GM19463 (cell line): ENCODE data around the gene KRT71.

ENCODE experiments used
- ATAC-seq: cut with Tn5 transposase; IDR thresholded peaks from one replicate; pipeline ENCODE4 v1.9.1; 2021; ENCODE audit warnings: mild to moderate bottlenecking, moderate library complexity; ENCODE audit not compliant: unreplicated experiment

The KRT71 gene

GRCh38 chr12:52540531-52540930 is 12.4 kb downstream of the KRT71 start:
- no peak for ATAC-seq

GRCh38 chr12:52539821-52540173 is 13.1 kb downstream of the KRT71 start:
- ATAC-seq, result no peak

- ATAC-seq, result no peak
Observed at GRCh38 chr12:52539083-52539820, 13.7 kb downstream of the KRT71 start.

- no peak for ATAC-seq
Observed at GRCh38 chr12:52537101-52537500, 15.8 kb downstream of the KRT71 start.

- no peak for ATAC-seq
Observed at GRCh38 chr12:52535574-52535973, 17.4 kb downstream of the KRT71 start.

- no peak for ATAC-seq
Observed at GRCh38 chr12:52534482-52534881, 18.5 kb downstream of the KRT71 start.

- no peak for ATAC-seq
Observed at GRCh38 chr12:52533686-52534470, 19.1 kb downstream of the KRT71 start.

- ATAC-seq, result no peak
Observed at GRCh38 chr12:52532636-52533035, 20.3 kb downstream of the KRT71 start.

GRCh38 chr12:52531566-52532300 is 21.2 kb downstream of the KRT71 start:
- no peak for ATAC-seq

GRCh38 chr12:52530905-52531304 is 22.0 kb downstream of the KRT71 start:
- no peak for ATAC-seq

GRCh38 chr12:52530366-52530765 is 22.6 kb downstream of the KRT71 start:
- no peak for ATAC-seq

DNA sequence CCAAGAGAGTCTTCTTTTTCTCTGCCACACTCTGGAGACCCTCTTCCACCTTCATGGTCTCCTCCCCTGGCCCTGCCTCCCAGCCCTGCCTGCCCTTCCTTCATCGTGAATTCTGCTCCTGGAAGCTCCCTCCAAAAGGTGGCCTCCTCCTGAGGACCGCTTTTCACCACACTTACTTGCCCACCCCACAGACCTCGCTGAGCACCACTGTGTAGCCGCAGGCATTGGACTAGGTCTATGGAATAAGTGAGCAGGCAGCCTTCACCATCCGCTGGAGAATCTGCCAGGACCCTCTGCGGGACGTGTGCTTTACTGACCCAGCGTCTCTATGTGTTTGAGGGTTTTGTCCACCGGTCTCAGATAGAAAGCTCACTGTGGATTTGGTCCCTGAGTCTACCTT is 23.1 kb downstream of the KRT71 start:
- ATAC-seq, result no peak

DNA sequence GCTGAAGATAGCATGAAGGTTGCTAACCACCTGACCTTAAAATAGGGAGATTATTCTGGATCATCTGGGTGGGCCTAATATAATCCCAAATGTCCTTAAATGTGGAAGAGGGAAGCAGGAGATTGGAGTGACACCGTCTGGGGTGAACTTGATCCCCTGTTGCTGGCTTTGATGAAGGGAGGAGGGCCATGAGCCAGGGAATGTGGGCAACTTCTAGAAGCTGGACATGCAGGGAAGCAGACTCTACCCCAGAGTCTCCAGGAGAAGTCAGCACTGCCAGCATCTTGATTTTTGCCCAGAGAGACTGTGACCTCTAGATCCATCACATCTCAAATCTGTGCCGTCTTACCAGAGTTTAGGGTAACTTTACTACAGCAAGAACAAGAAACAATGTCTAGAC is 23.5 kb downstream of the KRT71 start:
- ATAC-seq, result no peak

GRCh38 chr12:52528641-52529143 is 24.3 kb downstream of the KRT71 start:
- ATAC-seq, result no peak

DNA sequence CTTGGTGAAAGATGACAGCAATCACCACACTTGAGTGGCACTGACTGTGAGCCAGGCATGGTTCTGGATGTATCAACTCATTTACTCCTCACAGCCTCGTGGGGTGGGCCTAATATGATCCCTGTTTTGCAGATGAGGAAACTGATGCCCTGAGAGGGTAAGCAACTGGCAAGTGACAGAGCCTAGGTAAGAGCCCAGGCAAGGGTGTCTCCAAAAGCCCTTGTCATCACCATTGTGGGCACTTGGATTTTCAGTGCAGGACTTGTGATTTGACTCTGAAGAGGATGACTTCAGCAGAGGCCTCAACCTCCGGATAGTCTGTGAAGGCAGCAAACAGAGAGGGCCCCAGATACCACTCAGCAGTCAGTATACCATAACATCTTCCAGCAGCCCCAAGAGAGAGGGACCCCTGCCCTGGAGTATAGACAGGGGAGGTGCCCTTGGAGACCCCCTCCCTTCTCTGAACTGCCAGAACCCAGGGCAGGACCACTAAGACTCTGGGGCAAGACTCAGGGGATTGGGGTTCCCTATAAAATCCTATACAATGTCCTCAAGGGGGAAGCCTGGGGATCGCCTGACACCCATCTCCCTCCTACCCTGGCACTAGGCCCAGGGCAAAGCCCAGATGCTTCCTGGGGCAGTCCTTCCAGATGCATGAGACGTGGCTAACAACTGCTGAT is 25.7 kb downstream of the KRT71 start:
- no peak for ATAC-seq

- no peak for ATAC-seq
Observed at GRCh38 chr12:52526511-52526951, 26.4 kb downstream of the KRT71 start.

- no peak for ATAC-seq
Observed at GRCh38 chr12:52525661-52526499, 27.1 kb downstream of the KRT71 start.

DNA sequence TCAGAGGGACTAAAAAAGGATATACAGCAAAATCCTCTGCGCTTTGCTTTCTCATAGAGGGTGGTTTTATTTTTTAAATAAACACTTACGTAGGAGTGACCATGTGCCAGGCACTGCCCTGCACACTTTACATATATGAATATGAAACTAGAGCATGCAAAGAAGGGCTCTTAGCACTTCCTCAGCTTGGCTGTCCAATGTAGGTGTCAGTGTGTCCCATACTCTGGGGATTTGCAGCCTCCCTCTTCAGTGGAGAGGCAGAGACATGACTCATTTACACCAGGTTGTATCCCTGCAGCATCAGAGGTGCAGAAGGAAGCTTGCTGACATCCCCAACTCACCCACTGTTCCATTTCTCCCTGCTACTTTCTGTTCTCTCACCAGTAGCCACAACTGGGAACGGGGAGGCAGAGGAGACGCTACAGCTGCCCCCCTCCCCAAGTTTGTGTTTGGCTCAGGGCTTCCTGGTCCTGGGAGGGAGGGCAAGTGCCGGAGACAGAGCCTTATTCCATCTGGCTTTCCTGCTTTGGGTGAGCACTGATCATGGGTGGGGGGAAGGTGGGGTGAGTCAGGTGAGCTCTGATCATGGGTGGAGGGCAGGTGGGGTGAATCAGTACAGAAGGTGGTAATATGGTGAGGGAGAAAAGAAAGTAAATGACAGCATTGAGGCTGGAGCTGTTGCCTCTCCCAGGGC is 27.9 kb downstream of the KRT71 start:
- ATAC-seq, result no peak

GRCh38 chr12:52524241-52524897 is 28.6 kb downstream of the KRT71 start:
- no peak for ATAC-seq
